HG03442 (cell line): Measurements from ENCODE around the gene ANTKMT.

Source experiments
- ATAC-seq: cut with Tn5 transposase; IDR thresholded peaks from one replicate; pipeline ENCODE4 v1.9.1; 2021; ENCODE audit warnings: mild to moderate bottlenecking, moderate library complexity; ENCODE audit not compliant: unreplicated experiment

ANTKMT gene, protein sequence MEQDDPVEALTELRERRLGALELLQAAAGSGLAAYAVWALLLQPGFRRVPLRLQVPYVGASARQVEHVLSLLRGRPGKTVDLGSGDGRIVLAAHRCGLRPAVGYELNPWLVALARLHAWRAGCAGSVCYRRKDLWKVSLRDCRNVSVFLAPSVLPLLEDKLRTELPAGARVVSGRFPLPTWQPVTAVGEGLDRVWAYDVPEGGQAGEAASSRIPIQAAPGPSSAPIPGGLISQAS

GRCh38 chr16:720990-721764, at the start of gene ANTKMT:
Gene ANTKMT, plus strand, starts transcription at chr16:721146. Its CDS starts 129 bp downstream, at chr16:721275.
- ATAC-seq = peak; percentile 62

GRCh38 chr16:671353-672131, 49.4 kb upstream of the ANTKMT start:
- no peak for ATAC-seq

- ATAC-seq = no peak
These were observed 48.6 kb upstream of the ANTKMT start for GRCh38 chr16:672371-672770.

DNA sequence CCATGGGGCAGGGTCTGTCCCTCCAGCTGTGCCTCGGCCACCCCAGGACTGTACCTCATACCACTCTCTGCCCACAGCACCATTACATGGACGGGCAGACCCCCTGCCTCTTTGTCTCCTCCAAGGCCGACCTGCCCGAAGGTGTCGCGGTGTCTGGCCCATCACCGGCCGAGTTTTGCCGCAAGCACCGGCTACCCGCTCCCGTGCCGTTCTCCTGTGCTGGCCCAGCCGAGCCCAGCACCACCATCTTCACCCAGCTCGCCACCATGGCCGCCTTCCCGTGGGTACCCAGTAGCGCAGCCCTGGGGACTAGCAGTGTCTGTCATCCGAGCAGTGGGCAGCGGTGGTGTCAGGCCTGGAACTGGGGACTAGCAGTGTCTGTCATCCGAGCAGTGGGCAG, 48.1 kb upstream of the ANTKMT start:
- no peak for ATAC-seq

DNA sequence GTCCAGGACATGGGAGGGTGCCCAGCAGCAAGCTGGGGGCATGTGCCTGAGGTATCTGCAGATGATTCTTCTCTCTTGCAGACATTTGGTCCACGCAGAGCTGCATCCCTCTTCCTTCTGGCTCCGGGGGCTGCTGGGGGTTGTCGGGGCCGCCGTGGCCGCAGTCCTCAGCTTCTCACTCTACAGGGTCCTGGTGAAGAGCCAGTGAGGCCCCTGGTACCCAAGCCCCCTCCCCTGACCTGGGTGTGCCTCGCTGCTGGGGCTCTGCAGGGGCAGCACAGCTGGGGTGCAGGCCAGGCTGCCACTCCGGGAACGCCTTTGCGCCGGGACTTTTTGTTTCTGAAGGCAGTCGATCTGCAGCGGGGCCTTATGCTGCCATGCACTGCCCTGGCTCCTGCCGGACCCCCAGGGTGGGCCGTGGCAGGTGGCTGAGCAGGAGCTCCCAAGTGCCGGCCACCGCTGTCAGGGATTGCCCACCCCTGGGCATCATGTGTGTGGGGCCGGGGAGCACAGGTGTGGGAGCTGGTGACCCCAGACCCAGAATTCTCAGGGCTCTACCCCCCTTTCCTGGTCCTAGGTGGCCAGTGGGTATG, 47.5 kb upstream of the ANTKMT start:
- ATAC-seq = no peak

DNA sequence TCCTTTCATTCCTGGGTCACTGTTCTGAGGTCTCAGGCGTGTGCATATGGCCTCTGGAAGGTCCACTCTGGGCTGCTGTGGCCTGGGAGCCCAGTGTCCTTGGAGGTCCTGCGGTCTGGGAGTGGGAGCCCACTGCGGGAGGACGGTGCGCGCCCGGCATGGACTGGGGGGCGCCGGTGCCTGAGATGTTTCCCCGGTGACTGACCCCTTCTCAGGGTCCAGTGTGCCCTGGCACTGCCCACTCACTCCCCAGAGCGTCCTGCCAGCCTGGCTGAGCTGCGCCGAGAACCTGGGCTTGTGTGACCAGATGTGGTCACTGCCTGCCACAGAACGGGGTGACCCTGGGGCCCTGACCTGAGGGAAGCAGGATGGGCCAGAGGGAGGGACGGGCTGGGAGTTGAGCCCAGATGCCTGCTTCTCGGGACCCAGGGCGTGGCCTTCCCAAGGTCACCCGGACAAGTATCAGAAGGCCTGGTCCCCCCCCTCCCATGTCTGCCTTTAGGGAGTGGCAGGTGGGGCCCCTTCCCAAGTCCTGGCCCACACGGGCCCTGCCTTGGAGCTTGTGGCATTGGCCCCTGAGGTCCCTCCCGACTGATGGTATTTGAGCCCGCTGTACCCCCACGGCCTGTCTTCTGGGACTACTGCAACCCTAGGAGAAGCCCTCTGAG, 46.6 kb upstream of the ANTKMT start:
- no peak for ATAC-seq

DNA sequence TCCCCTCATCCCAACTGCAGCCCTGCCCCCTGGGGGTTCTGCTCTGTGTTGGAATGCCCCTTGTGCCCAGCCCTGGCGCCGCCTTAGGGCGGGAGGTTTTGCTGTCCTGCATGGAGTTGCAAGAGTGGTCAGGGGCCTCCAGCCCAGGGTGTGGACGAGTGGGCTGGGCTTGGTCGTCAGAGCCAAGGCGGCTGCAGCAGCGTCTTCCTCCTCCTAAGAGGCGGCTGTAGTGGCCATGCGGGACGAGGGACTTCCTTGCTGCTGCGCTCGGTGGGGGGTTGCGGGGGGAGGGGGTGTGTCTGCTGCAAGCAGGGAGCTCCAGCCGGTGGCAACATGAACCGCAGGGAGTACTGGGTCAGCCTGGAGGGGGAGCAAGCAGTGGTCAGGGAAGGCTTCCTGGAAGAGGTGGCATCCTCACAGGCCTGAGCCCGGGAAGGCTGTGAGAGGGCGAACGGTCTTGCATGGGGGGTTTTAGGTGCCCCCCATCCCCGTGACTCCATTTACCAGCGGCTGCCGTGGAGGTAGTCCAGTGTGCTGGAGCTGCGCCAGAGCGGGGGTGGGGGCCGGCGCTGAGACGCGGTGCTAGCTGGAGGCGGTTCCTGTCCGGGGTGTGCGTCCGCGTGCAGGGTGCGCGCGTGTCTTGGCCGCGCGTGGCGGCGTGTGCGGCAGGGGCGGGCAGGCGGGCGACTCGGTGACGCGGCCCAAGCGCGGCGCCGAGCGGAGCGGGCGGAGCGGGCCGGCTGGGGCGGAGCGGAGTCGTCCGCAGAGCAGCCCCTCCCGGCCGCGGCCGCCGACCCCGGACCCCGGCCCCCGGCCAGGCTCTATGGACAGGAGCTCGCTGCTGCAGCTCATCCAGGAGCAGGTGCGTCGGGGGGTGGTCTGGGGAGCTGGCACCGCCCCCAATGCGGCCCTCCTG, 45.7 kb upstream of the ANTKMT start, which contains the start of gene RHBDL1:
Gene RHBDL1 (plus strand): TSS at position 704 of the 916 bp plus-strand sequence. CDS start 120 bp downstream, at position 824.
- ATAC-seq = no peak

GRCh38 chr16:675884-676564, 44.9 kb upstream of the ANTKMT start:
- no peak for ATAC-seq

GRCh38 chr16:676565-676902, 44.4 kb upstream of the ANTKMT start:
- no peak for ATAC-seq

GRCh38 chr16:676913-677312, 44.0 kb upstream of the ANTKMT start:
- no peak for ATAC-seq

- ATAC-seq = no peak
These were observed 43.4 kb upstream of the ANTKMT start for GRCh38 chr16:677316-678190.

GRCh38 chr16:678209-678857, 42.6 kb upstream of the ANTKMT start:
- ATAC-seq = no peak

DNA sequence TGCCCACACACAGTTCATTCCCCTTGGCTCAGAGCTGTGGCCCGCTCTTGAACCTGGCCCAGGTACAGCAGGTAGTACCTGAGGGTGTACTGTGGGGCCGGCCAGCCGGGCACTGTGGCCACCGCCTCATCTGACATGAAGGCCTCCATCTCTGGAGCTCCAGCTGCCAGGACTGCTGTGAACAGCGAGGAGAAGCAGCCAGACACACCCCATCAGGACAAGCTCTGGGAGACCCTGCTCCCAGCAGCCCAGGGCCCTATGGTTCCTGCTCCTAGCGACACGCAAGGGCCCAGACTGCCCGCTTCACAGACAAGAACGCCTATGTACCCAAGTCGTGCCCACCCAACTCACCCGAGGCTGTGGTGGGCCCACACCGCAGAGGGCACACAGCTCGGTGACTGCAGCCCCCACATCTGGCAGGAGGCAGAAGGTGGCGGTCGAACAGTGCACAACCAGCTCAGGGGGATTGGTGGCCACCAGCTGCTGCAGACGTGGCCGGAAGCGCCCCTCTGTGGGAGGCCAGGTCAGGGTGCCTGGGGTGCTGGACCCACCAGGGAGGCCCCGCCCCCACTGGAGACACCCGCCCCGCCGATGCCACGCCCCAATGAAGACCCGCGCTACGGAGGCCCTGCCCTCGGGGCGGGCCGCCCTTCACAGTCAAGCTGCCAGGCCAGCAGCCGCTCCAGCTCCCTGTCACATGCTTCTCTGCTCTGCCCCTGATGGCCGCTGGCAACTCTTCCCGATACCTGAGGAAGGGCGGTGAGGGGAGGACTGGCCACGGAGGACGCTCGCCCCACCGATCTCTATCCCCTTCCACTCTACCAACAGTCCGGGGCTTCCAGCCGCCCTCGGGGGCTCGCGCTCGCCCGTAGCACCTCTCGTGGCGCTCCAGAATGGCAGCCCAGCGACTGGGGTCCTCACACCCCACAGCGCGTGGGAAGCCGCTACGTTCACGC, 41.8 kb upstream of the ANTKMT start:
- ATAC-seq = no peak

- peak; percentile 33 for ATAC-seq
These were observed 40.9 kb upstream of the ANTKMT start, which contains the start of gene STUB1 for GRCh38 chr16:679814-680624. Gene STUB1, plus strand, starts transcription at chr16:680410. Its CDS starts 116 bp downstream, at chr16:680526.

- ATAC-seq = no peak
These were observed 40.4 kb upstream of the ANTKMT start for GRCh38 chr16:680625-680945.
